ENCODE results near the gene MYO9B.
"Not testable (repeated sequence)": the region's sequence is repeated elsewhere in the genome, so short reads cannot be mapped to it uniquely, and the experiment has no call there.

MYO9B gene

GRCh38 chr19:17129377-17129776 is 53.8 kb downstream of the MYO9B start:
- Histone ChIP-seq H3K27me3 (replicated peaks) (no peaks in the 10 kb centered on the region), H3K36me3 (replicated peaks) (peaks cover 4% of the 10 kb centered on the region), H3K4me3 (ENCODE audit: low read depth, low read length) (no peak overlapping the region), H3K27ac (no peak overlapping the region)
- in situ Hi-C loops (cut with HindIII; ENCODE audit: low pct_ligation_motif_present, low sequenced_read_pairs): no loop called here
- DNase-seq: no peak
- no peak for TF ChIP-seq CTCF (IDR thresholded peaks at IDR 0.05; ENCODE audit: low read depth, low read length, missing control alignments)

GRCh38 chr19:17135001-17135853 is 59.6 kb downstream of the MYO9B start:
- peak overlapping the region; percentile 39 for H3K4me3 ChIP-seq (ENCODE audit: low read depth, low read length)
- in situ Hi-C loops (cut with HindIII; ENCODE audit: low pct_ligation_motif_present, low sequenced_read_pairs): no loop called here
- no peaks in the 10 kb centered on the region for H3K27me3 ChIP-seq (replicated peaks)
- TF ChIP-seq CTCF (IDR thresholded peaks at IDR 0.05; ENCODE audit: low read depth, low read length, missing control alignments): peak; percentile 52
- H3K27ac ChIP-seq: peak overlapping the region; percentile 98
- no peaks in the 10 kb centered on the region for H3K36me3 ChIP-seq (replicated peaks)
- peak; percentile 99 for DNase-seq

GRCh38 chr19:17136021-17136420 is 60.4 kb downstream of the MYO9B start:
- in situ Hi-C loops (cut with HindIII; ENCODE audit: low pct_ligation_motif_present, low sequenced_read_pairs): no loop called here
- Histone ChIP-seq H3K4me3 (ENCODE audit: low read depth, low read length) (no peak overlapping the region), H3K27me3 (replicated peaks) (no peaks in the 10 kb centered on the region), H3K36me3 (replicated peaks) (no peaks in the 10 kb centered on the region), H3K27ac (peak overlapping the region; percentile 98)
- no peak for DNase-seq
- TF ChIP-seq CTCF (IDR thresholded peaks at IDR 0.05; ENCODE audit: low read depth, low read length, missing control alignments): no peak

GRCh38 chr19:17136617-17137016 is 61.0 kb downstream of the MYO9B start:
- no peak overlapping the region for H3K4me3 ChIP-seq (ENCODE audit: low read depth, low read length)

GRCh38 chr19:17137417-17137816 is 61.8 kb downstream of the MYO9B start:
- no peaks in the 10 kb centered on the region for H3K27me3 ChIP-seq (replicated peaks)
- in situ Hi-C loops (cut with HindIII; ENCODE audit: low pct_ligation_motif_present, low sequenced_read_pairs): no loop called here
- H3K27ac ChIP-seq: no peak overlapping the region
- TF ChIP-seq CTCF (IDR thresholded peaks at IDR 0.05; ENCODE audit: low read depth, low read length, missing control alignments): no peak
- no peak for DNase-seq
- peaks cover 3% of the 10 kb centered on the region for H3K36me3 ChIP-seq (replicated peaks)
- H3K4me3 ChIP-seq (ENCODE audit: low read depth, low read length): no peak overlapping the region

More at GRCh38 chr19:17136617-17137016, 61.0 kb downstream of the MYO9B start:
- DNase-seq: no peak
- in situ Hi-C loops (cut with HindIII; ENCODE audit: low pct_ligation_motif_present, low sequenced_read_pairs): no loop called here
- Histone ChIP-seq H3K27ac (no peak overlapping the region), H3K27me3 (replicated peaks) (no peaks in the 10 kb centered on the region), H3K36me3 (replicated peaks) (no peaks in the 10 kb centered on the region)
- TF ChIP-seq CTCF (IDR thresholded peaks at IDR 0.05; ENCODE audit: low read depth, low read length, missing control alignments): no peak

- DNase-seq; H3K4me3 ChIP-seq (ENCODE audit: low read depth, low read length); H3K27me3 ChIP-seq (replicated peaks); in situ Hi-C loops (cut with HindIII; ENCODE audit: low pct_ligation_motif_present, low sequenced_read_pairs); H3K36me3 ChIP-seq (replicated peaks); H3K27ac ChIP-seq: not testable (repeated sequence)
Observed at GRCh38 chr19:17138052-17138846, 62.7 kb downstream of the MYO9B start.

Measured in brain microvascular endothelial cell (primary cell).